NB4 (cell line): ENCODE results near the gene OR2C3.

Experiments
- CTCF ChIP-seq: IDR thresholded peaks from one replicate; pipeline ENCODE4 v1.5.1; 2012; ENCODE audit warnings: low read depth, low read length
- POLR2A ChIP-seq: IDR thresholded peaks from 2 replicates; pipeline ENCODE4 v1.6.1; 2011; ENCODE audit warnings: mild to moderate bottlenecking; ENCODE audit not compliant: insufficient read length; ENCODE audit errors: extremely low read depth

GRCh38 chr1:247500865-247501264 is 35.4 kb downstream of the OR2C3 start:
- no peak for TF ChIP-seq POLR2A
- no peak for TF ChIP-seq CTCF
